Measurements from ENCODE around the gene NEK1. TPM values are rescaled to one million over a fixed set of nuclear protein-coding genes. Genes with fewer than 3 reads are reported as not detected.

The NEK1 gene
- total and polyA plus RNA-seq, 3 donors from 2014 or later: 10.3 to 27.9 (median 25.5) TPM

- intact Hi-C loops (cut with DNase I; ENCODE audit: low total_unique reads): no loop called here
- H3K36me3 ChIP-seq (ENCODE audit: low read depth, missing control alignments): no peaks in the 10 kb centered on the region
- no peak overlapping the region for H3K27ac ChIP-seq
- WGBS, 2 donors: 66 to 87% methylated on average over 3 of the region's 3 CpGs
- H3K27me3 ChIP-seq: no peaks in the 10 kb centered on the region
- no peaks in the 10 kb centered on the region for H3K4me1 ChIP-seq
- no peaks in the 10 kb centered on the region for H3K9me3 ChIP-seq
- DNase-seq: no peak
- H3K4me3 ChIP-seq: no peak overlapping the region
- TF ChIP-seq CTCF (IDR thresholded peaks at IDR 0.05) (no peak), POLR2A (IDR thresholded peaks at IDR 0.05) (no peak)
These were observed 171.9 kb downstream of the NEK1 start for GRCh38 chr4:169440446-169440845.

GRCh38 chr4:169439244-169439643 lies 173.1 kb downstream of the NEK1 start:
- WGBS, 2 donors: 40 to 41% methylated on average over 1 of the region's 1 CpG
- intact Hi-C loops (cut with DNase I; ENCODE audit: low total_unique reads): no loop called here
- TF ChIP-seq CTCF (IDR thresholded peaks at IDR 0.05) (no peak), POLR2A (IDR thresholded peaks at IDR 0.05) (no peak)

GRCh38 chr4:169438057-169438480 lies 174.3 kb downstream of the NEK1 start:
- H3K4me3 ChIP-seq: no peak overlapping the region
- intact Hi-C loops (cut with DNase I; ENCODE audit: low total_unique reads): no loop called here
- WGBS, 2 donors: 48 to 55% methylated on average over 2 of the region's 2 CpGs
- H3K27me3 ChIP-seq: no peaks in the 10 kb centered on the region
- no peaks in the 10 kb centered on the region for H3K9me3 ChIP-seq
- H3K27ac ChIP-seq: no peak overlapping the region
- TF ChIP-seq CTCF (IDR thresholded peaks at IDR 0.05): no peak
- TF ChIP-seq POLR2A (IDR thresholded peaks at IDR 0.05): no peak
- H3K4me1 ChIP-seq: no peaks in the 10 kb centered on the region
- no peaks in the 10 kb centered on the region for H3K36me3 ChIP-seq (ENCODE audit: low read depth, missing control alignments)
- DNase-seq: no peak

More at GRCh38 chr4:169439244-169439643, 173.1 kb downstream of the NEK1 start:
- Histone ChIP-seq H3K27ac (no peak overlapping the region), H3K27me3 (no peaks in the 10 kb centered on the region), H3K36me3 (ENCODE audit: low read depth, missing control alignments) (no peaks in the 10 kb centered on the region), H3K4me1 (no peaks in the 10 kb centered on the region), H3K9me3 (no peaks in the 10 kb centered on the region), H3K4me3 (no peak overlapping the region)
- DNase-seq: no peak

- no peak for DNase-seq
- Histone ChIP-seq H3K27ac (no peak overlapping the region), H3K36me3 (ENCODE audit: low read depth, missing control alignments) (no peaks in the 10 kb centered on the region), H3K4me3 (no peak overlapping the region), H3K4me1 (no peaks in the 10 kb centered on the region), H3K27me3 (no peaks in the 10 kb centered on the region), H3K9me3 (no peaks in the 10 kb centered on the region)
- WGBS, 2 donors: 72 to 76% methylated on average over 7 of the region's 7 CpGs
- intact Hi-C loops (cut with DNase I; ENCODE audit: low total_unique reads): no loop called here
- TF ChIP-seq POLR2A (IDR thresholded peaks at IDR 0.05): no peak
- no peak for TF ChIP-seq CTCF (IDR thresholded peaks at IDR 0.05)
These were observed 174.9 kb downstream of the NEK1 start for GRCh38 chr4:169437299-169438047.

- Histone ChIP-seq H3K4me1 (no peaks in the 10 kb centered on the region), H3K27ac (no peak overlapping the region), H3K9me3 (no peaks in the 10 kb centered on the region), H3K4me3 (no peak overlapping the region), H3K36me3 (ENCODE audit: low read depth, missing control alignments) (no peaks in the 10 kb centered on the region), H3K27me3 (no peaks in the 10 kb centered on the region)
- intact Hi-C loops (cut with DNase I; ENCODE audit: low total_unique reads): no loop called here
- no peak for DNase-seq
- TF ChIP-seq POLR2A (IDR thresholded peaks at IDR 0.05) (no peak), CTCF (IDR thresholded peaks at IDR 0.05) (no peak)
These were observed 175.6 kb downstream of the NEK1 start for GRCh38 chr4:169436734-169437133.

All from testis (tissue), 3 donors.